Cardiac septum (tissue), 1 donor: Measurements from ENCODE around the gene FALEC. TPM values are rescaled to one million over a fixed set of nuclear protein-coding genes. Genes with fewer than 3 reads are reported as not detected.
A peak's percentile ranks its signal among the peaks of the same experiment; 100 is the strongest.

ENCODE experiments used
- DNase-seq: peaks from one replicate; pipeline ENCODE4 v3.0.0-alpha.2; 2020; ENCODE audit warnings: low spot score
- intact Hi-C: fragments of 100-400 bp; cut with DNase I; formaldehyde crosslinking; loops from one replicate; pipeline ENCODE4 v1.14.0; 2022
- total RNA-seq: library from RNA; stranded (reverse); fragmentation: NEBNext Ultra II Directional; extraction: Animal tissue kit (Norgen Biotek cat#: 25700); gene quantifications from one replicate; pipeline ENCODE4 v1.2.1, GENCODE V29; 2021
- donor health status: DM: no; HTN: no; CAD: no.

Gene FALEC
- total RNA-seq, 1 donor from 2014 or later = 0.46 TPM

GRCh38 chr1:150507912-150508864, 7.4 kb upstream of the FALEC start, which contains the start of gene ECM1:
ECM1 (plus strand) TSS chr1:150508109; CDS start chr1:150508210, 101 bp downstream.
- peak; percentile 85 for DNase-seq
- intact Hi-C loops = no loop called here

- no peak for DNase-seq
- intact Hi-C loops = no loop called here
Measured at GRCh38 chr1:150508982-150509381, 6.6 kb upstream of the FALEC start.

- no peak for DNase-seq
- intact Hi-C loops = loop anchor here (5.0 kb wide), 1 partner anchor 34 kb away; no protein-coding TSS in a partner anchor
Measured at GRCh38 chr1:150511551-150511950, 4.0 kb upstream of the FALEC start.

- DNase-seq = no peak
- intact Hi-C loops = loop anchor here (5.0 kb wide), 1 partner anchor 35 kb away; no protein-coding TSS in a partner anchor
Measured at GRCh38 chr1:150511985-150512660, 3.4 kb upstream of the FALEC start.

GRCh38 chr1:150512846-150513245, 2.7 kb upstream of the FALEC start:
- intact Hi-C loops = loop anchor here (5.0 kb wide), 1 partner anchor 36 kb away; no protein-coding TSS in a partner anchor
- DNase-seq = no peak

- intact Hi-C loops = loop anchor here (5.0 kb wide), 1 partner anchor 36 kb away; no protein-coding TSS in a partner anchor
- no peak for DNase-seq
Measured at GRCh38 chr1:150513351-150513791, 2.2 kb upstream of the FALEC start.

GRCh38 chr1:150514260-150514659, 1.3 kb upstream of the FALEC start:
- no peak for DNase-seq

GRCh38 chr1:150514913-150515327, 632 bp upstream of the FALEC start:
- intact Hi-C loops = loop anchor here (2.0 to 5.0 kb wide), 3 partner anchors 18 to 38 kb away; partner anchors contain the start of gene TARS2
- DNase-seq = no peak

More at GRCh38 chr1:150514260-150514659, 1.3 kb upstream of the FALEC start:
- intact Hi-C loops = loop anchor here (2.0 to 5.0 kb wide), 3 partner anchors 19 to 37 kb away; partner anchors contain the start of gene TARS2

GRCh38 chr1:150516050-150516591, 569 bp downstream of the FALEC start:
- no peak for DNase-seq
- intact Hi-C loops = no loop called here

GRCh38 chr1:150516616-150517015, 1.1 kb downstream of the FALEC start:
- intact Hi-C loops = no loop called here
- no peak for DNase-seq

- no peak for DNase-seq
- intact Hi-C loops = no loop called here
Measured at GRCh38 chr1:150521196-150521968, 5.8 kb downstream of the FALEC start.

- DNase-seq = no peak
- intact Hi-C loops = no loop called here
Measured at GRCh38 chr1:150525348-150525747, 9.8 kb downstream of the FALEC start.

- intact Hi-C loops = no loop called here
- no peak for DNase-seq
Measured at GRCh38 chr1:150528196-150528595, 12.6 kb downstream of the FALEC start.

GRCh38 chr1:150529017-150529416, 13.5 kb downstream of the FALEC start:
- no peak for DNase-seq
- intact Hi-C loops = no loop called here

- DNase-seq = no peak
- intact Hi-C loops = no loop called here
Measured at GRCh38 chr1:150530491-150531159, 15.1 kb downstream of the FALEC start.

GRCh38 chr1:150532860-150533259, 17.3 kb downstream of the FALEC start:
- no peak for DNase-seq
- intact Hi-C loops = loop anchor here (2.0 kb wide), 2 partner anchors 18 to 68 kb away; partner anchors contain the start of gene FALEC

GRCh38 chr1:150534002-150534401, 18.4 kb downstream of the FALEC start:
- intact Hi-C loops = no loop called here
- DNase-seq = no peak

GRCh38 chr1:150535511-150536287, 20.1 kb downstream of the FALEC start:
- no peak for DNase-seq
- intact Hi-C loops = no loop called here
